Measurements from ENCODE around the gene NBPF3.

The NBPF3 gene

DNA sequence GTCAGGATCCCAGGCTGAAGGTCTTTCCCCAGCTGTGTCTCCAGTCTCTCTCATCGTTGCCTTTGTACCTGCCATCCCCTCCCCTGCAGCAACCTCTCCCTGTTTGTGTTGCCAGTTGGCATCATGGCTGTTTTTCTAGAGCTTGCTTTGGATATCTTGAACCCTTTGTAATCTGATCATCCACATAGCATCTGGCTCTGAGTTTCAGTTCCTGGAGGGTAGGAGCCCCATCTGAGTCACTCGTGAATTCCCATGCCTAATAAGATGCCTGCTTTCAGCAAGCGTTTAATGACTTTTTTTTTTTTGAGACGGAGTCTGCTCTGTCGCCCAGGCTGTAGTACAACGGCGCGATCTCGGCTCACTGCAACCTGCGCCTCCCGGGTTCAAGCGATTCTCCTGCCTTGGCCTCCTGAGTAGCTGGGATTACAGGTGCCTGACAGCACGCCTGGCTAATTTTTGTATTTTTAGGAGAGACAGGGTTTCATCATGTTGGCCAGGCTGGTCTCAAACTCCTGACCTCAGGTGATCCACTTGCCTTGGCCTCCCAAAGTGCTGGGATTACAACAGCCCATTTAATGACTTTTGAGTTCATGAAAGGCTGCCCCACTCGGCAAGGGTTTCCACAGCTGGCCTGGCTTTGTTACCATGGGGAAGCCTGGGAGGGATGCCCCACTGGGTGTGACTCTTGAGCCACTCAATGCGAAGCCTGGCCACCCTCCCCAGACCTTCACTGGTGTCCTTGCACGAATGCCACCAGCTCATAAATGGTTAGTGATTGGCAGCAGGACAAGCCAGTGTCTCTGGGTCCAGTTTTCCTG, 81.2 kb downstream of the NBPF3 start:
- peak; percentile 36 for DNase-seq (ENCODE audit: low spot score)

DNA sequence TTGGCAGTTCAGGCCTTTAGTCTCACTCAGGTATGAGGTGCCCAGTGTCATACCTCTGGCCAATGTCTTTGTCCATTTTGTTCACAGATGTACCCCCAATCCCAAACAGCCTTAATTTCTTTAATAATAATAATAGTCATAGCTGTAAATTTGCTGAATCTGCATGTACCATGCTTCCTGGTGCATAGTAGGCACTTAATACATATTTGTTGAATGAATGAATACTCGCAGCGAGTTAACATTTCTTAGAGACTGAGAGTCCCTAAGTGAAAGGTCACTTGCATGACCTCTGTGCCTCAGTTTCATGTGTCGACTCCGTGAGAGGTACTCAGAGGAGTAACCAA, 81.8 kb downstream of the NBPF3 start:
- DNase-seq (ENCODE audit: low spot score) = no peak

DNA sequence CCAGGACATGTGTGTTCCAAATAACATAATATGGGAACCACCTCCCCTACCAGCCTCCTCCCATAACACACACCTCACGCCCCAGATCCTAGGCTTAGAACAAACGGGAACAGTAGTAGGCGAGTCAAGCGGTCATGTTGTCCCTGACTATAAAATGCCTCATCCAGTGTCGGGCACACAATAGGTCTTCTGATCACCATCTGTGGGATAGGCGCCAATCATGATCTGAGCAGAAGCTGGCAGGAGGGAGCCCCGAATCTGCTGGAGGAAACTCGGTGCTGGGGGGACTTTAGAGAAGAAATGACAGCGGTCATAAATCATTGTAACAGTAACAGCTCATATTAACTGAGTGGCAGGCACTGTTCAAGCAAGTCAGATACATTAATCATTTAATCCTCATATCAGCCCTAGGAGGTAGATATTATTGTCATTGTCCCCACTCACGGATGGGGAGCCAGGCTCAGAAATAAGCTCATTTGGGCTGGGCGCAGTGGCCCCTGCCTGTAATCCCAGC, 82.6 kb downstream of the NBPF3 start:
- no peak for DNase-seq (ENCODE audit: low spot score)

DNA sequence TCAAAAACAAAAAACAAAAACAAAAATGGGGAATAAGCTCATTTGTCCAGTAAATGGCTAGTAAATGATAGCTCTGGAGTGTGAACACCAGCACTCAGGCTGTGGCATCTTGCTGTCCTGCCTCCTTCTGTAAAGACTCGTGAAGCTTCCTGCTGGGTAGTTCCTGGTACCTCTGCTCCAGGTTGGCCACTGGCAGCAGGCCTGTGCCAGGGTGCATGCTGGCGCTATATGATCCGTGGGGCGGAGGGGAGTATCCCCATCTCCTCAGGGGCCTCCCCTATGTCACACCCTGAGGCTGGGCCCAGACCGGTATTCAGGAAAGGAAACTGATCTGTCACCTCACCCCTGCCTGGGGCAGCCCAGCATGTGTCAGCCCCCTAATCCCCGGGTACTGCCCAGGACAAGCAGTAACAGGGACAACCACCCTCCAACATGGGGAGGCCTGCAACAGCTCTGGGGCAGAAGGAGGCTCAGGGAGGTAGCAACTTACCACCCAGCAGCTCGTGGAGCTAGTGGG, 83.4 kb downstream of the NBPF3 start:
- DNase-seq (ENCODE audit: low spot score) = no peak

DNA sequence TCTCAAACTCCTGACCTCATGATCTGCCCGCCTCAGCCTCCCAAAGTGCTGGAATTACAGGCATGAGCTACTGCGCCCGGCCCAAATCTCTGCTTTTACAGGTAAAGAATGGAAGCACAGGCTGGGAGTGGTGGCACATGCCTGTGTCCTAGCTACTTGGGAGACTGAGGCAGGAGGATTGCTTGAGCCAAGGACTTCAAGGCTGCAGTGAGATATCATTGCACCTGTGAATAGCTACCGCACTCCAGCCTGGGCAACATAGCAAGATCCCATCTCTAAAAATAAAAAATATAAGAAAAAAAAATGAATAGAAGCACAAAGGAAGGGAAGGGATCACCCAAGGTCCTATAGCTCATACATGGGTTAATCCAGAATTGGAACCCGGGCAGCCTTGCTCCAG, 84.3 kb downstream of the NBPF3 start:
- no peak for DNase-seq (ENCODE audit: low spot score)

DNA sequence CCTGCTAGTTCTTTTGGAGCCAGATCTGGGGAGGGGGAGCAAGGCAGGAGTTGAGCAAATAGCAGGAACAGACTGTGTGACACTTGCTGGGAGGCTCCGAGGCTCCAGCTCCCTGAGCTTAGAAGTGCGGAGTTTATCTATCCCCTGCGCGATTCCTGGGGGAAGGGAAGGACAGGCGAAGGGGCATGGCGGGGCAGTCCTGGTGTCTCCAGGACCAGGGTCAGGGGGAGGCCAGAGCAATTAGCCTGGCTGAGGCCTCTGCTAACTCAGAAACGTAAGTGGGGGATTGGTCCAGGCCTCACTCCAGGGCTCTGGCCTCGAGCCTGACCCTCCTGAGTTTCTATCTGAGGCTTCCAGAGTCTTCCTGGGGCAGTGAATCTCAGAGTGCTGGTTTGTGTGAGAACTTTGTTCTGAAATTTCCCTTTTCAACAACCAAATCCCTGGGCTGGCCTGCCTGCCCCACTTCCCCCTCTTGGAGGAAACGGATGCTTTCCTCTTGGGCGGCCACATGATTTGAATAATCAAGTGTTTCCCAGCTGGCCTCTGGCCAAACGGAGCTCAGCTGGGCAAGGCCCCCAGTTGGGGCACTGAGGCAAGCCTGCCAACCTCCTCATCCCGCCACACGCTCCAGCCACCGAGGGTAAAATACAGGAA, 84.9 kb downstream of the NBPF3 start:
- no peak for DNase-seq (ENCODE audit: low spot score)

DNA sequence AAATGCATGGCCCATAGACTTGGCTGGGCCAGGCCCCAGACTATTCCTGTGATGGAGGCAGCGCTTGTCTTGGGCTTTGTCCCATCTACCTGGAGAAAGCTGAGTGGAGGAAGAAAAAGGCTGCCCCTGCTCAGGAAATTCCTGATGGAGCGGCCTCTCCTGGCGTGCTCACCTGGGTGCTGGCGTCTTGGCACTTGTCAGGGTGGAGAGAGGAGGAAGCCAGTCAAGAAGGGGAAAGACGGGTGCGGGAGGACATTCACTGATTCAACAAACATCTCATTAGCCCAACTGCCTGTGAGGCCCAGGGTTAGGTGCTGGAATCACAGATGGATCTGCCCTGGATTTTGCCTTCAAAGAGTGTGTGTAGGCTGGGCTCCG, 85.4 kb downstream of the NBPF3 start:
- no peak for DNase-seq (ENCODE audit: low spot score)

DNA sequence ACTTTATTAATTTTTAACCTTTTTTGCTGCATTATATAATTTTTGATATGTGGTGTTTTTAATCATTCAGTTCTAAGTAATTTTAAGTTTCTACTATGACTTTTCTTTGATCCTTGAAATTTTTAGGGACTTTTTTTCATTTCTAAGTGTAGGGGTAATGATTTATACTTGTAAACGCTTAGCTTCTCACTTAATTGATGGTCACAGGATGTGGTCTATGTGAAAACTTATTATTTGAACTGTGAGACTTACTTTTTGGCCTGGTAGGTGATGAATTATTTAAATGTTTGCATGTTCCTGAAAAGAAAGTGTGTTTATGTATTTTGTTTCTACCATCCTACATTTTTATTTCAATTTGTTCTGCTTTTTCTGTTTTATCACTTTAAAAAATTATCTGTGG, 86.5 kb downstream of the NBPF3 start:
- no peak for DNase-seq (ENCODE audit: low spot score)

DNA sequence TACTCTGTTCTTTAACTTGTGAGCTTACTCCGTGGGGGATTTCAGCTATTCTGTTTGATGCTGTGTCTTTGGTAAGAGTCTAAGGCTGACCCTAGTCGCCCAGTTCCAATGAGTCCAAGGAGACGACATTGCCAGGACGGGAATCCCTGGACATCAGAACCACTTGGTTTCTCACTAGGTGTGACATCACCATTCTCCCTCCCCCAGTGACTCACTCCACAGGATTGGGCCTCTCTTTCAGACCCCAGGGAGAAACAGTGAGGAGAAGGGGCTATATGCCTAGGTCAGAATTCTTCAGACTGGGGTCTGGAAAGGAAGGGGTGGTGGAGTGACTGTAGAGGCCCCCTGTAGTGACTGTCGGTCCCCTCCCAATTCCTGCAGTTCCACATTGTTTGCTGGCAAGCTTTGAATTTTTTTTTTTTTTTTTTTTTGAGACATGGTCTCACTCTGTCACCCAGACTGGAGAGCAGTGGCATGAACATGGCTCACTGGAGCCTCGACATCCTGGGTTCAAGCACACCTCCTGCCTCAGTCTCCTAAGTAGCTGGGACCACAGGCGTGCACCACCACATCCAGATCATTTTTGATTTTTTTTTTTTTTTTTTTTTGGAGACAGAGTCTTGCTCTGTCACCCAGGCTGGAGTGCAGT, 90.6 kb downstream of the NBPF3 start:
- no peak for DNase-seq (ENCODE audit: low spot score)

DNA sequence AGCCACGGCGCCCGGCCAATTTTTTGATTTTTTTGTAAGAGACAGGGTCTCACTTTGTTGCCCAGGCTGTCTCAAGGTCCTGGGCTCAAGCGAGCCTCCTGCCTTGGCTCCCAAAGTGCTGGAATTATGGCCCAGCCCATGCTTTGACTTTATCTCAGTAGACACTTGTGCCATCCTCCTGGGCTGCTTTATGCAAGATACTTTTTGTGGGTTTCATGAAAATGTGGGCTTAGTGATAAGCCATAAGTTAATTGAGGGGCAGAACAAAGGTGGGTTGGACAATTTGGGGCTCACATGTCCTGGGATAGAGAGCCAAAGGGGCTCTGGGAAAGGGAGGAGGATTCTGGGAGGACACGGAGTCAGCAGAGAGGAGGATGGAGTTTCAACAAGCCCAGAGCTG, 91.3 kb downstream of the NBPF3 start:
- no peak for DNase-seq (ENCODE audit: low spot score)

DNA sequence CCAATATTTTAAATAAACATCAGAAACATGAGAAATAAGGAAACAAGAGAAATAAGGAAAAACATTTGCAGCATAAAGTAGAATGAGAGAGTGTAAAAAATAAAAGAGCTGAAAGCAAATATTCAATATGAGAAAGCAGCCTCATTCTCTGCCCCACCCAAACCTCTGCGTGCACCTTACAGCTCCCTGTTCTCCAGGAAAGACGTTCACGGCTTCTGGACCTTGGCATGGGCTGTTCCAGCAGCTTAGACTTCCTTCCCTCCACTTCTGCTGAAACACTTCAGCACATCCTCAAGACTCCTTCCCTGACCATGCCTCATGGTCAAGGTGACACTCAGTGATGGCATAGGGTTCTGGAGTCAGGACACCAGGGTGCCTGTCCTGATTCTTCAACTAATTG, 92.6 kb downstream of the NBPF3 start:
- no peak for DNase-seq (ENCODE audit: low spot score)

DNA sequence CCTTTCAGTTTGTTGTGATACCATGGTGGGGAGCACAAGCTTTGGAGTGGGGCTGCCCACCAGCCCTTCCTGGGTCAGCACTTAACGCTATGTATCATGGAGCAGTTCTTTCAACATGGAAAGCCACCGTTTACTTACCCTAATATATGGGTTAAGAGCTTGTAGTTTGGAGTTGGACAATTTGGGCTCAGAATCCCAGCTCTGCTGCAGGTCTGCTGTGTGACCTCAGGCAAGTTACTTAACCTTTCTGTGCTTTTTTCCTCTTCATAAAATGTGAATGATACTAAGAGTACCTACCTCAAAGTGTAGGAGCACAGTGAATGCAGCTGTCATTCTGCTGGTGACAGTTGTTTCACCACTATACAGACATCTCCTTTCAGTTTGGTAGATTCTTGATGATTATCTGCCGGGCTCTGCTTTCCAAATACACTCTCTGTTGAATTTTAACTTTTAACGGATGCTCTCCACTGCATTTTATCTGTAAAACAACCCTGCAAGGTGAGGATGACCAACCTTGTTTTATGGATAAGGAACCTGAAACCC, 93.1 kb downstream of the NBPF3 start:
- DNase-seq (ENCODE audit: low spot score) = no peak

DNA sequence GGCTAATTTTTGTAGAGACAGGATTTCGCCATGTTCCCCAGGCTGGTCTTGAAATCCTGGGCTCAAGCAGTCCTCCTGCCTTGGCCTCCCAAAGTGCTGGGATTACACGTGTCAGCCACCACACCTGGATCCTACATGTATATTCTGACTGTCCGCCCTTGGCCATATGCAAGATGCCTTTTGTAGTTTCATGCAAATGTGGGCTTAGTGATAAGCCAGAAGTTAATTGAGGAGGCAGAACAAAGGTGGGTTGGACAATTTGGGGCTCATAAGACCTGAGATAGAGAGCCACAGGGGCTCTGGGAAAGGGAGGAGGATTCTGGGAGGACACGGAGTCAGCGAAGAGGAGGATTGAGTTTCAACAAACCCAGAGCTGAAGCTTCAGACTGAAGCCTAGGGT, 94.2 kb downstream of the NBPF3 start:
- DNase-seq (ENCODE audit: low spot score) = no peak

Data from AG20443 (cell line).